Coronary artery (tissue), 2 donors: ENCODE measurements around the gene MTUS2.

Experiments
- DNase-seq: peaks from one replicate; pipeline ENCODE4 v3.0.0-alpha.2; 2017; ENCODE audit warnings: low spot score
- H3K27ac ChIP-seq, 2 donors: fragments of 200-600 bp; sonication (generic); one replicate each; pipeline ENCODE4 v1.5.1; 2016 to 2019
- H3K4me3 ChIP-seq: fragments of 200-600 bp; sonication (generic); 2 replicates; pipeline ENCODE4 v1.5.1; 2016; ENCODE audit warnings: mild to moderate bottlenecking, moderate library complexity
- CTCF ChIP-seq: fragments of 200-600 bp; sonication (generic); IDR thresholded peaks from one replicate; pipeline ENCODE4 v1.5.1; 2019; ENCODE audit warnings: antibody characterized with exemption

The MTUS2 gene

GRCh38 chr13:29500386-29500785 lies 680.2 kb downstream of the MTUS2 start:
- Histone ChIP-seq H3K4me3 (no peak overlapping the region), H3K27ac (no peak overlapping the region)
- no peak for TF ChIP-seq CTCF
- DNase-seq: no peak

DNA sequence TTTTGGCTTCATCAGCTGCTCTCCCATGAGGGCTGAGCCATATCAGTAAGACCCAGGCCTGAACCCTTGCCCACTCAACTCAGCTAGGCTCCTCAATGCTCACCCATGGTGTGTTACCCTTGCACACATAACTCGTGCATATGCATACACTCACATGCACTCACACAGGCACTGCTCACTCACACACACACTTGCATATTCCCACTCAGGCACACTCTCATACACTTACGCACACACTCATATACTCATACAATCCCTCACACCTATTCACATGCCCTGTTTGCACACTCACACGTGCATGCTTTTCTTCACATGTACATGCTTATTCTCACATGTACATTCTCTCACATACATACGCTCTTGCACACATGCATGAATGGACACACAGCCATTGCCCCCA lies 681.5 kb downstream of the MTUS2 start:
- TF ChIP-seq CTCF: no peak
- Histone ChIP-seq H3K27ac (no peak overlapping the region), H3K4me3 (no peak overlapping the region)
- no peak for DNase-seq

DNA sequence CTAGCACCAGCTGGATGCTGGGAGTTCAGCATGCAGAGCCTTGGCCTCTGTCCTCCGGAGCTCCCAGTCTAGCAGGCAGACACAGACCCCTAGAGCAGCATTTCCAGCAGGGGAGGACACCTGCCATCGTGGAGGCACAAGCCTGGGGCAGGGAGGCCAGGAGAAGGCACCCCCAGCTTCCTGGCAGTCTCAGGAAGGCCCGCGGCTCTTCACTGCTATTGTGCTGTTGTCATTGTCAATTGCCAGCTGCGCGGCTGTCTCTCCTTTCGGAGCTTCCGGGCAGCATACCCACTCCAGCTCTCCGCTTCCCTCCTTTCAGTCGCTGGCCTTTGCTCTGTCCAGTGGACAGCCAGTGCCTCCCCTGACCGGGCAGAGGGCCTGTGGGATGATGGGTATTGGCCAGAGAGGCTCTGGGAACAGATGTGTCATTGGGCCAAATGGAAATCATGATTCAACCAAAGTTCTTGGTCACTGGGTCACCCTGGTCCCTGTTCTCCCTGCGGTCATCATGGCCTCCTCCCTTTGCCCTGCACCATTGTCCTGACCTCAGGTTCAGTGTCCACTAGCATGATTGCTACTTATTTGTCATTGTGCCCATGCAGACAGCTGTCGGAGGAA lies 682.4 kb downstream of the MTUS2 start:
- no peak for DNase-seq
- no peak overlapping the region for H3K4me3 ChIP-seq
- H3K27ac ChIP-seq: no peak overlapping the region
- TF ChIP-seq CTCF: no peak

DNA sequence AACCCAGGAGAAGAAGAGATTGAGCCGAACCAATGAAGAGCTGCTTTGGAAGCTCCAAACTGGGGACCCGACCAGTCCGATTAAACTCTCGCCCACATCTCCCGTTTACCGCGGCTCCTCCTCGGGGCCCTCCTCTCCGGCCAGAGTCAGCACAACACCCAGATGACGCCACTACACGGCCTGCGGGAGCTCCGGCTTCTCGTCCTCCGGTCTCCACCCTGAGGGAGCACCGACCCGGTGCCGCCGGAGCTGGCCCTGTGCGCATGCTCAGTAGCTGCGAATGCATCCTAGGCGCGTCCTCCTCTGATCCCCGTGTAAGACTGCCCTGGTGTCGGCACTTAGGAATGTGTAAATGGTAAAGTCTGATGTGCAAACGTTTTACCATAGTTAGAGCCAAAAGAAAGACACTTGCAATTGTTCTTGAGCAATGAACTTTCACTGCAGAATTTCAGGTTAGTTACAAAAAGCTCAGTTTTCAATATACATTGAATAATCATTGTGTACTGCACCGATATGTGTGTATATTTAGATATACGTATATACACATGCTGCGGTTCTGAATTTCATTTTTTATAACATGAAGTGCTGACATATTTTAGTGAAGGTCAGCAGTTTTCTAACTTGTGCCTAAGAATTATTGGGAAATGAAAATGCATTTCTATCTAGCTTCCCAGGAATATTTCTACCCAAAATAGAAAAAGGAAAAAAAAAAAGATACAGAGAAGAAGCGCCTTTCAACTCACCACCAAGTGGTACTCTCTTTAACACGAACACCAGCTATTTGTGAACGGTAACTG lies 683.1 kb downstream of the MTUS2 start:
- Histone ChIP-seq H3K27ac (no peak overlapping the region), H3K4me3 (peak overlapping the region; percentile 30)
- DNase-seq: no peak
- no peak for TF ChIP-seq CTCF

- no peak for TF ChIP-seq CTCF
- no peak for DNase-seq
- Histone ChIP-seq H3K27ac (no peak overlapping the region), H3K4me3 (no peak overlapping the region)
These were observed 684.6 kb downstream of the MTUS2 start for GRCh38 chr13:29504691-29505090.

- H3K4me3 ChIP-seq: no peak overlapping the region
- no peak for TF ChIP-seq CTCF
- no peak for DNase-seq
- no peak overlapping the region for H3K27ac ChIP-seq
These were observed 685.4 kb downstream of the MTUS2 start for GRCh38 chr13:29505511-29505910.

DNA sequence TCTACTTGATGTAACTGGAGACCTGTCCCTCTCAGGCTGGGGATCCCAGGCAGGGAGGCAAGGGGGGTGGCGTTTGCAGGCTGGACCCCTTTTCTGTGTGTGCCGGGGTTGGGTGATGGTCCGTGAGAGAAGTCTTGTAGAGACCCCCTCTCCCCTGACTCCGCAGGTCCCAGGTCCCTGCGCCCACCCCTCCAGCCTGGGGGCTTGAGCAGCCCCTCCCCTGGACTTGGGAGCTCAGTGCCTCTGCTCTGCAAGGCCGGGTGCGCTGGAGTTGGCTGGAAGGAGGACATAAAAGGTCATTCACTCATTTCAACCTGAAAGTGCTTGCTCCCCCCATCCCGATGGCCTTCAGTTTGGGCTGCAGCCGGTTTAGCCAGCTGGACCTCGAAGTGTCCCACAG lies 685.8 kb downstream of the MTUS2 start:
- TF ChIP-seq CTCF: no peak
- Histone ChIP-seq H3K4me3 (no peak overlapping the region), H3K27ac (no peak overlapping the region)
- DNase-seq: no peak
